Right ventricle myocardium superior (tissue), 1 donor: ENCODE data around the gene TRIM14. TPM values are rescaled to one million over a fixed set of nuclear protein-coding genes. Genes with fewer than 3 reads are reported as not detected.
"Not testable (repeated sequence)": the region's sequence is repeated elsewhere in the genome, so short reads cannot be mapped to it uniquely, and the experiment has no call there.

Source experiments
- ATAC-seq: fragments of 200-7000 bp; cut with Tn5 transposase; one replicate; pipeline ENCODE4 v1.9.1; 2020; ENCODE audit warnings: mild to moderate bottlenecking; ENCODE audit not compliant: poor library complexity
- DNase-seq: peaks from one replicate; pipeline ENCODE4 v3.0.0-alpha.2; 2020
- intact Hi-C: fragments of 100-400 bp; cut with DNase I; formaldehyde crosslinking; loops from one replicate; pipeline ENCODE4 v1.11.2; 2022
- total RNA-seq: library from RNA; stranded (reverse); fragmentation: NEBNext Ultra II Directional; extraction: Animal tissue kit (Norgen Biotek cat#: 25700); gene quantifications from one replicate; pipeline ENCODE4 v1.2.1, GENCODE V29; 2021
- donor health status: DM: no; HTN: yes; CAD: no; lungs with severe emphysema.

Gene TRIM14
- total RNA-seq, 1 donor from 2014 or later: 4.9 TPM

- intact Hi-C loops: no loop called here
- ATAC-seq (no peak), DNase-seq (no peak)
Observed at GRCh38 chr9:98091735-98092612, 27.0 kb downstream of the TRIM14 start.

GRCh38 chr9:98090674-98091073, 28.3 kb downstream of the TRIM14 start:
- ATAC-seq, intact Hi-C loops, DNase-seq: not testable (repeated sequence)

GRCh38 chr9:98087420-98088354, 31.3 kb downstream of the TRIM14 start:
- ATAC-seq (peak; percentile 67), DNase-seq (peak; percentile 58)
- intact Hi-C loops: no loop called here

- intact Hi-C loops: no loop called here
- no peak for ATAC-seq
- no peak for DNase-seq
Observed at GRCh38 chr9:98086461-98086860, 32.6 kb downstream of the TRIM14 start.

- ATAC-seq: no peak
- intact Hi-C loops: no loop called here
Observed at GRCh38 chr9:98085944-98086343, 33.1 kb downstream of the TRIM14 start.

GRCh38 chr9:98085058-98085457, 34.0 kb downstream of the TRIM14 start:
- ATAC-seq (no peak), DNase-seq (no peak)
- intact Hi-C loops: no loop called here

More at GRCh38 chr9:98085944-98086343, 33.1 kb downstream of the TRIM14 start:
- no peak for DNase-seq

GRCh38 chr9:98084396-98084795, 34.6 kb downstream of the TRIM14 start:
- DNase-seq (no peak), ATAC-seq (no peak)
- intact Hi-C loops: no loop called here

- intact Hi-C loops: no loop called here
- DNase-seq (no peak), ATAC-seq (no peak)
Observed at GRCh38 chr9:98083566-98084183, 35.3 kb downstream of the TRIM14 start.

- intact Hi-C loops: no loop called here
- DNase-seq (no peak), ATAC-seq (peak; percentile 61)
Observed at GRCh38 chr9:98083061-98083501, 35.9 kb downstream of the TRIM14 start.

- no peak for ATAC-seq
- intact Hi-C loops: no loop called here
- no peak for DNase-seq
Observed at GRCh38 chr9:98081477-98082219, 37.4 kb downstream of the TRIM14 start.

GRCh38 chr9:98080780-98081179, 38.2 kb downstream of the TRIM14 start:
- DNase-seq: no peak
- ATAC-seq: no peak
- intact Hi-C loops: no loop called here

- intact Hi-C loops: no loop called here
- DNase-seq (no peak), ATAC-seq (no peak)
Observed at GRCh38 chr9:98080326-98080725, 38.7 kb downstream of the TRIM14 start.

- DNase-seq (no peak), ATAC-seq (no peak)
- intact Hi-C loops: no loop called here
Observed at GRCh38 chr9:98078895-98079294, 40.1 kb downstream of the TRIM14 start.

- intact Hi-C loops, DNase-seq, ATAC-seq: not testable (repeated sequence)
Observed at GRCh38 chr9:98076514-98076890, 42.5 kb downstream of the TRIM14 start.

GRCh38 chr9:98075332-98075805, 43.7 kb downstream of the TRIM14 start:
- intact Hi-C loops: no loop called here

GRCh38 chr9:98074115-98074990, 44.7 kb downstream of the TRIM14 start:
- intact Hi-C loops: no loop called here
- peak; percentile 70 for ATAC-seq

More at GRCh38 chr9:98075332-98075805, 43.7 kb downstream of the TRIM14 start:
- ATAC-seq: peak; percentile 39
- no peak for DNase-seq

GRCh38 chr9:98071737-98072136, 47.3 kb downstream of the TRIM14 start:
- ATAC-seq: no peak
- intact Hi-C loops: no loop called here

More at GRCh38 chr9:98074115-98074990, 44.7 kb downstream of the TRIM14 start:
- peak; percentile 60 for DNase-seq

More at GRCh38 chr9:98071737-98072136, 47.3 kb downstream of the TRIM14 start:
- DNase-seq: no peak
